Endothelial cell of umbilical vein (primary cell): ENCODE results near the gene TPM3. TPM values are rescaled to one million over a fixed set of nuclear protein-coding genes. Genes with fewer than 3 reads are reported as not detected.

Experiments used
- BruUV-seq: library from RNA; stranded (reverse); fragments of 400-500 nt; replicated peaks from 2 replicates; lab custom pipeline; 2021; lab: Mats Ljungman, UMichigan
- CTCF ChIA-PET: fragments of 300-600, 350-600 bp; sonication (Branson Sonifier 250); formaldehyde crosslinking; loops from one replicate; lab custom pipeline; 2021; ENCODE audit warnings: antibody characterized with exemption, inconsistent platforms; lab: Charles Lee
- POLR2A ChIA-PET: fragments of 300-600, 350-600 bp; sonication (Branson Sonifier 250); formaldehyde crosslinking; loops from one replicate; lab custom pipeline; 2021; ENCODE audit warnings: antibody characterized with exemption, inconsistent platforms; lab: Charles Lee
- DNase-seq: peaks from one replicate; pipeline ENCODE4 v3.0.0-alpha.2; 2011; ENCODE audit warnings: low read depth, low spot score
- FAIRE-seq: peaks from 2 replicates; lab custom pipeline; 2011; peaks lifted over from hg19 to GRCh38; lab: Jason Lieb, UNC
- H2AFZ ChIP-seq: 2 replicates; pipeline ENCODE4 v1.6.0; 2012; ENCODE audit warnings: low read depth, low read length, control low read depth, inconsistent platforms
- H3K27ac ChIP-seq: 2 replicates; pipeline ENCODE4 v1.5.1; 2011; ENCODE audit warnings: low read depth, mild to moderate bottlenecking, control low read depth, low read length, moderate library complexity; ENCODE audit not compliant: insufficient read depth
- H3K27me3 ChIP-seq, 2 experiments: 2 replicates each; pipeline versions ENCODE4 v1.6.0 to v1.6.1; 2011; ENCODE audit warnings: low read length in 2 of 2, mixed read lengths in 1 of 2; ENCODE audit not compliant: control insufficient read depth in 2 of 2, insufficient read depth in 2 of 2
- H3K36me3 ChIP-seq, 2 experiments: 2 replicates in 1 of 2; 3 replicates in 1 of 2; pipeline ENCODE4 v1.5.1; 2011; ENCODE audit warnings: low read length in 2 of 2, mild to moderate bottlenecking in 1 of 2, moderate library complexity in 1 of 2; ENCODE audit not compliant: control insufficient read depth in 2 of 2, insufficient read depth in 2 of 2; ENCODE audit errors: extremely low read depth in 1 of 2
- H3K4me1 ChIP-seq: 3 replicates; pipeline ENCODE4 v1.5.1; 2011; ENCODE audit warnings: mild to moderate bottlenecking, low read length; ENCODE audit not compliant: control insufficient read depth, insufficient read depth; ENCODE audit errors: extremely low read depth
- H3K4me2 ChIP-seq: 2 replicates; pipeline ENCODE4 v1.6.1; 2011; ENCODE audit warnings: low read length, control low read depth, mixed read lengths; ENCODE audit not compliant: insufficient read depth
- H3K4me3 ChIP-seq, 3 experiments: fragments of 200-600 bp in 1 of 3; sonication (generic), shearing (Covaris generic) in 1 of 3; replicated peaks in 1 of 3; 2 replicates each; pipeline ENCODE4 v1.5.1; 2011 to 2016; ENCODE audit warnings: control low read depth in 3 of 3, low read length in 3 of 3, mild to moderate bottlenecking in 2 of 3, inconsistent platforms in 1 of 3, low read depth in 1 of 3, moderate library complexity in 1 of 3; ENCODE audit not compliant: insufficient read depth in 1 of 3
- H3K79me2 ChIP-seq: 2 replicates; pipeline ENCODE4 v1.6.0; 2012; ENCODE audit warnings: low read length, inconsistent platforms; ENCODE audit not compliant: control insufficient read depth, insufficient read depth
- H3K9ac ChIP-seq: replicated peaks from 2 replicates; pipeline ENCODE3; 2011; ENCODE audit warnings: low read length, control low read depth; ENCODE audit not compliant: insufficient read depth; ENCODE audit errors: extremely low read depth
- H3K9me1 ChIP-seq: replicated peaks from 3 replicates; pipeline ENCODE4 v1.6.0; 2011; ENCODE audit warnings: mild to moderate bottlenecking, low read length; ENCODE audit not compliant: control insufficient read depth, insufficient read depth; ENCODE audit errors: extremely low read depth
- H3K9me3 ChIP-seq: replicated peaks from 2 replicates; pipeline ENCODE4 v1.5.1; 2012; ENCODE audit warnings: low read length, inconsistent platforms; ENCODE audit not compliant: control insufficient read depth, insufficient read depth
- H4K20me1 ChIP-seq: replicated peaks from 2 replicates; pipeline ENCODE3; 2011; ENCODE audit warnings: mild to moderate bottlenecking, low read length; ENCODE audit not compliant: control insufficient read depth, insufficient read depth; ENCODE audit errors: extremely low read depth
- EZH2 ChIP-seq: IDR thresholded peaks from 2 replicates; pipeline ENCODE4 v1.6.1; 2012; ENCODE audit warnings: borderline replicate concordance, low read depth, mild to moderate bottlenecking, moderate library complexity, low read length, inconsistent platforms; ENCODE audit not compliant: severe bottlenecking
- FOS ChIP-seq: IDR thresholded peaks from 2 replicates; pipeline ENCODE4 v1.6.1; 2011; ENCODE audit warnings: mild to moderate bottlenecking, low read length, moderate library complexity, borderline replicate concordance; ENCODE audit not compliant: insufficient read depth
- GATA2 ChIP-seq: IDR thresholded peaks from 2 replicates; pipeline ENCODE4 v1.7.0; 2011; ENCODE audit warnings: low read depth, mild to moderate bottlenecking, moderate library complexity, mixed read lengths, low read length; ENCODE audit not compliant: insufficient read length, insufficient read depth
- JUN ChIP-seq: IDR thresholded peaks from 2 replicates; pipeline ENCODE4 v1.6.1; 2011; ENCODE audit warnings: borderline replicate concordance, low read depth; ENCODE audit not compliant: insufficient read length, insufficient read depth
- MYC ChIP-seq: IDR thresholded peaks from one replicate; pipeline ENCODE4 v1.6.1; 2011; ENCODE audit warnings: mild to moderate bottlenecking, low read depth, low read length
- POLR2A ChIP-seq: IDR thresholded peaks from 2 replicates; pipeline ENCODE4 v1.6.1; 2012; ENCODE audit warnings: low read depth, mild to moderate bottlenecking, control low read depth, low read length
- POLR2AphosphoS5 ChIP-seq: IDR thresholded peaks from 2 replicates; pipeline ENCODE4 v1.6.1; 2012; ENCODE audit warnings: low read depth, mild to moderate bottlenecking, control low read depth, low read length, moderate library complexity; ENCODE audit not compliant: insufficient read depth
- dilution Hi-C: fragments of 300-500 bp; cut with MboI; formaldehyde crosslinking; loops from one replicate; pipeline ENCODE4 v1.15.0; 2019; ENCODE audit warnings: low sequenced_read_pairs; ENCODE audit not compliant: extremely low pct_ligation_motif_present
- intact Hi-C: fragments of 100-400 bp; cut with micrococcal nuclease; formaldehyde crosslinking; loops from one replicate; pipeline ENCODE4 v1.10.0; 2022
- polyA plus RNA-seq, 4 experiments: library from polyadenylated mRNA; depleted of rRNA in 3 of 4; stranded (reverse) in 3 of 4; unstranded in 1 of 4; fragments of >200 nt; gene quantifications; 2 replicates each; pipeline versions ENCODE4 v1.2.1 to v1.2.3, GENCODE V29; 2011 to 2012; ENCODE audit warnings: missing spikeins in 1 of 4
- total RNA-seq: library from RNA; stranded (reverse); gene quantifications from 2 replicates; pipeline ENCODE4 v1.2.3, GENCODE V29; 2021
- TF ChIP-seq, protein P1 (sequence below): IDR thresholded peaks from 2 replicates; pipeline ENCODE4 v1.6.1; 2011; ENCODE audit not compliant: insufficient read depth, insufficient read length
- TF ChIP-seq, protein P2 (sequence below), 2 donors: IDR thresholded peaks; 1 replicate in 1 of 2; 2 replicates in 1 of 2; pipeline ENCODE4 v1.5.1; 2011; ENCODE audit warnings: low read length in 2 of 2, mild to moderate bottlenecking in 2 of 2, moderate library complexity in 2 of 2, control low read depth in 1 of 2, inconsistent platforms in 1 of 2, low read depth in 1 of 2; ENCODE audit not compliant: insufficient read depth in 1 of 2; ENCODE audit errors: extremely low read depth in 1 of 2

The TPM3 gene
- total and polyA plus RNA-seq, 2 donors (not counting 3 experiments of a cell fraction or from before 2014, with no cell fraction given), result 395 to 927 TPM

DNA sequence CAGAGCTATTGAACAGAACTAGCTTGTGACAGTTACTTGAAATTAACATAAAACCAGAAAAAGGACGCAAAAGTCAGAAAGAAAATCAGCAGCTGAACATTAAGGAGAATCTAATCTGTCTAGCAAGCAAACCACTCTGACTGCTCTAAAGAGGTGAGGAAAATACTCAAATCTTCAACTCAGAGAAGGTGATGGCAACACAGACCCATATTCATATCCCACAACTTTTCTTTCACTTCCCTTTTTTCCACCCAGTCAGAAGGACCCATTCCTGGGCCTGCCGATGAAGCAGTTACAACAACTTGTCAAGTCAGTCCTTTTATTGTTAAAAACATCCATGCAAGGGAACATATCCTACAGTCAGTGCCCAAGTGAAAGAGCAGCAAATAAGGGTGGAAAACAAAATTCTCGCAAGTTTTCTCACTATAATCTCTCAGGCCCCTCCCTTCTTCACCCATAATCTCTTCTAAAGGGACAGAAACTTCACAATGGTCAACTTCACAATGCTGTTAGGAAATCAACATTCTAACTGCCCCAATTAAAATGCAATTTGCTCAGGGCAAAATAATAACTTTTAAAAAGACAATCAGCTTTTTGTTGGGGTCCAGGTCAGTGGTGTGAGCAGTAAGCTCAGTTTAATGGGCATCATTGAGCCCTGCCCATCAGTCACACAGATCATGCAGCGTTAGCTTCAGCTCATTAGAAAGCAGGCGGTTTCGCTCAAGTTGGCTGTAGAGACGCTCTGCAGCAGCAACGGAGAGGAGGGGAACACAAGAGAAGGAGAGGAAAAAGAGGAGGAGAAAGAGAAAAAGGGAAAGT lies 33.4 kb downstream of the TPM3 start:
- Histone ChIP-seq H2AFZ (no peak overlapping the region), H3K4me1 (peaks cover 22% of the 10 kb centered on the region), H3K9me3 (no peaks in the 10 kb centered on the region), H4K20me1 (no peaks in the 10 kb centered on the region), H3K9me1 (no peaks in the 10 kb centered on the region), H3K4me2 (no peak overlapping the region), H3K36me3 (peaks cover 20 to 36% of the 10 kb centered on the region in 2 experiments), H3K4me3 (no peak overlapping the region), H3K79me2 (peaks cover 45% of the 10 kb centered on the region), H3K9ac (no peak overlapping the region), H3K27ac (no peak overlapping the region), H3K27me3 (no peaks in the 10 kb centered on the region)
- TF ChIP-seq POLR2AphosphoS5 (no peak), JUN (no peak), POLR2A (no peak), EZH2 (no peak), FOS (no peak), GATA2 (no peak), MYC (no peak)
- TF ChIP-seq, protein P1, sequence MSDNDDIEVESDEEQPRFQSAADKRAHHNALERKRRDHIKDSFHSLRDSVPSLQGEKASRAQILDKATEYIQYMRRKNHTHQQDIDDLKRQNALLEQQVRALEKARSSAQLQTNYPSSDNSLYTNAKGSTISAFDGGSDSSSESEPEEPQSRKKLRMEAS, result no peak
- TF ChIP-seq, protein P2, sequence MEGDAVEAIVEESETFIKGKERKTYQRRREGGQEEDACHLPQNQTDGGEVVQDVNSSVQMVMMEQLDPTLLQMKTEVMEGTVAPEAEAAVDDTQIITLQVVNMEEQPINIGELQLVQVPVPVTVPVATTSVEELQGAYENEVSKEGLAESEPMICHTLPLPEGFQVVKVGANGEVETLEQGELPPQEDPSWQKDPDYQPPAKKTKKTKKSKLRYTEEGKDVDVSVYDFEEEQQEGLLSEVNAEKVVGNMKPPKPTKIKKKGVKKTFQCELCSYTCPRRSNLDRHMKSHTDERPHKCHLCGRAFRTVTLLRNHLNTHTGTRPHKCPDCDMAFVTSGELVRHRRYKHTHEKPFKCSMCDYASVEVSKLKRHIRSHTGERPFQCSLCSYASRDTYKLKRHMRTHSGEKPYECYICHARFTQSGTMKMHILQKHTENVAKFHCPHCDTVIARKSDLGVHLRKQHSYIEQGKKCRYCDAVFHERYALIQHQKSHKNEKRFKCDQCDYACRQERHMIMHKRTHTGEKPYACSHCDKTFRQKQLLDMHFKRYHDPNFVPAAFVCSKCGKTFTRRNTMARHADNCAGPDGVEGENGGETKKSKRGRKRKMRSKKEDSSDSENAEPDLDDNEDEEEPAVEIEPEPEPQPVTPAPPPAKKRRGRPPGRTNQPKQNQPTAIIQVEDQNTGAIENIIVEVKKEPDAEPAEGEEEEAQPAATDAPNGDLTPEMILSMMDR (IDR thresholded peaks at IDR 0.05; ENCODE audit: extremely low read depth in 1 of 2, insufficient read depth in 1 of 2, low read depth in 1 of 2, low read length in 2 of 2), result no peak
- CTCF ChIA-PET, result interaction anchor here (1.5 kb wide), 1 partner anchor 19 kb away, joined by 6 read pairs; no protein-coding TSS in a partner anchor
- intact Hi-C loops (loop anchor here (10.0 kb wide), 1 partner anchor 164 kb away; the partner anchor contains the start of gene RPS27), dilution Hi-C loops (no loop called here)
- DNase-seq (no peak), FAIRE-seq (no peak)
- no TSS peak for BruUV-seq
- POLR2A ChIA-PET, result no interaction called here
